GM23338 (cell line): ENCODE results near the gene SMIM15.

Experiments used
- EZH2phosphoT487 ChIP-seq: fragments of 200-600 bp; sonication (generic); IDR thresholded peaks from one replicate; pipeline ENCODE4 v1.8.1; 2018; ENCODE audit warnings: antibody characterized with exemption; ENCODE audit not compliant: unreplicated experiment
- TF ChIP-seq, protein P1 (sequence below): IDR thresholded peaks from 2 replicates; pipeline ENCODE4 v1.6.1; 2016; ENCODE audit warnings: antibody characterized with exemption

GRCh38 chr5:61159070-61159469 is 3.2 kb downstream of the SMIM15 start:
- TF ChIP-seq EZH2phosphoT487 = no peak
- TF ChIP-seq, protein P1, sequence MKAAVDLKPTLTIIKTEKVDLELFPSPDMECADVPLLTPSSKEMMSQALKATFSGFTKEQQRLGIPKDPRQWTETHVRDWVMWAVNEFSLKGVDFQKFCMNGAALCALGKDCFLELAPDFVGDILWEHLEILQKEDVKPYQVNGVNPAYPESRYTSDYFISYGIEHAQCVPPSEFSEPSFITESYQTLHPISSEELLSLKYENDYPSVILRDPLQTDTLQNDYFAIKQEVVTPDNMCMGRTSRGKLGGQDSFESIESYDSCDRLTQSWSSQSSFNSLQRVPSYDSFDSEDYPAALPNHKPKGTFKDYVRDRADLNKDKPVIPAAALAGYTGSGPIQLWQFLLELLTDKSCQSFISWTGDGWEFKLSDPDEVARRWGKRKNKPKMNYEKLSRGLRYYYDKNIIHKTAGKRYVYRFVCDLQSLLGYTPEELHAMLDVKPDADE = no peak
